PC-9 (cell line): ENCODE results near the gene PPM1F. TPM values are rescaled to one million over a fixed set of nuclear protein-coding genes. Genes with fewer than 3 reads are reported as not detected.

ENCODE experiments used
- BruUV-seq: library from RNA; stranded (reverse); fragments of 400-500 nt; replicated peaks from 2 replicates; lab custom pipeline; 2021; lab: Mats Ljungman, UMichigan
- CTCF ChIA-PET: fragments of 300-600 bp; sonication (Branson Sonifier 250); formaldehyde crosslinking; loops from one replicate; lab custom pipeline; 2022; ENCODE audit warnings: antibody characterized with exemption; lab: Charles Lee
- POLR2A ChIA-PET: fragments of 300-600 bp; sonication (Branson Sonifier 250); formaldehyde crosslinking; loops from one replicate; lab custom pipeline; 2022; ENCODE audit warnings: antibody characterized with exemption; ENCODE audit not compliant: unreplicated experiment; lab: Charles Lee
- DNase-seq, 2 experiments: peaks; one replicate each; pipeline versions ENCODE4 v3.0.0 to v3.0.0-alpha.2; 2015 to 2022; ENCODE audit warnings: mixed read lengths in 1 of 2
- H2AFZ ChIP-seq: fragments of 200-600 bp; sonication (generic); 2 replicates; pipeline ENCODE4 v1.8.1; 2017; ENCODE audit warnings: antibody characterized with exemption
- H3F3A ChIP-seq: fragments of 200-600 bp; sonication (generic); 2 replicates; pipeline ENCODE4 v1.8.1; 2017; ENCODE audit warnings: antibody characterized with exemption, mild to moderate bottlenecking, low read depth; ENCODE audit not compliant: insufficient read depth
- H3K27ac ChIP-seq: fragments of 200-600 bp; sonication (generic); 2 replicates; pipeline ENCODE4 v1.6.1; 2016; ENCODE audit warnings: mixed run types
- H3K27me3 ChIP-seq: fragments of 200-600 bp; sonication (generic); 2 replicates; pipeline ENCODE4 v1.6.1; 2016; ENCODE audit warnings: low read depth, mixed run types; ENCODE audit not compliant: insufficient read depth
- H3K36me3 ChIP-seq: fragments of 200-600 bp; sonication (generic); 2 replicates; pipeline ENCODE4 v1.6.1; 2016; ENCODE audit warnings: low read depth, mixed run types
- H3K4me1 ChIP-seq: fragments of 200-600 bp; sonication (generic); replicated peaks from 2 replicates; pipeline ENCODE4 v1.6.1; 2016; ENCODE audit warnings: mixed run types; ENCODE audit not compliant: insufficient read depth
- H3K4me2 ChIP-seq: fragments of 200-600 bp; sonication (generic); 2 replicates; pipeline ENCODE4 v1.6.1; 2017; ENCODE audit warnings: mixed run types
- H3K4me3 ChIP-seq: fragments of 200-600 bp; sonication (generic); 2 replicates; pipeline ENCODE4 v1.6.1; 2016; ENCODE audit warnings: mixed run types
- H3K79me2 ChIP-seq: fragments of 200-600 bp; sonication (generic); 2 replicates; pipeline ENCODE4 v1.6.1; 2017; ENCODE audit warnings: low read depth, mixed run types
- H3K9me2 ChIP-seq: fragments of 200-600 bp; sonication (generic); 2 replicates; pipeline ENCODE4 v1.8.1; 2017; ENCODE audit warnings: mild to moderate bottlenecking; ENCODE audit not compliant: insufficient read depth
- H3K9me3 ChIP-seq: fragments of 200-600 bp; sonication (generic); 2 replicates; pipeline ENCODE4 v1.8.1; 2016; ENCODE audit warnings: low read depth; ENCODE audit not compliant: insufficient read depth
- H4K20me1 ChIP-seq: fragments of 200-600 bp; sonication (generic); 2 replicates; pipeline ENCODE4 v1.8.1; 2017; ENCODE audit not compliant: insufficient read depth
- CTCF ChIP-seq: fragments of 200-600 bp; sonication (generic); conservative IDR thresholded peaks from 2 replicates; pipeline ENCODE4 v1.6.1; 2017; ENCODE audit warnings: mixed run types, antibody characterized with exemption, mild to moderate bottlenecking, moderate library complexity
- EZH2 ChIP-seq: fragments of 200-600 bp; sonication (generic); IDR thresholded peaks from 2 replicates; pipeline ENCODE4 v1.8.0; 2017; ENCODE audit warnings: antibody characterized with exemption, low read depth
- intact Hi-C: fragments of 100-400 bp; cut with micrococcal nuclease; formaldehyde crosslinking; loops from one replicate; pipeline ENCODE4 v1.10.0; 2022; ENCODE audit not compliant: unreplicated experiment
- total RNA-seq: library from RNA; stranded (reverse); gene quantifications from 2 replicates; pipeline ENCODE4 v1.2.3, GENCODE V29; 2021

PPM1F gene
- total RNA-seq, 1 experiment from 2014 or later: 20.6 TPM

DNA sequence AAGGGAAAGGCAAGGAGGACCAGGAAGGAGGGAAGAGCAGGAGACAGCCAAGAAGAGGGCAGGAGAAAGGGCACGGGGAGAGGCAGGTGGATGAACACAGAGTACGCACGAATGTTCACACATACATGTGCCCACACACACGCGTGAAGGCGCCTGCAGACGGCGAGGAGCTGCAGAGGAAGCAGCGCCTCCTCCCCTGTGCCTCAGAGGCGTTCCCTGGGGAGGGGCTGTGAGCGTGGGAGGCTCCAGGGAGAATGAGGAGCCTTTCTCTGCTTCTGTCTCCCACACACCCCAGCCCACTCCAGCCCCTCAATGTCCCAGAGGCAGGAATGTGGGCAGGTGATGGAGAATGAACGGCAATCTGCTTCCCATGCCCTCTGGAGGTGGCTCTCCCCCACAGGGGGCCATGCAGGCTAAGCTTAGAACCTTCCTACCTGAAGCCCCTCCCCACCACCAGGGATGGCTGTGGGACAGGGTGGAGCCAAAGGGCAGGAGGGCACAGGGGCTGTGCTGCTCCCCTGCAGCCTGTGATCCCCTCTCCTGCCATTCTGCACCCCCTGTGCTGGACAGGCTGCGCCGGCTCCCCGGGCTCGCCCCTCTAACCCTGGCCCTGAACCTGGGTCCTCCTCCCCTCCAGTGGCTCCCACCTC is 25.3 kb downstream of the PPM1F start:
- H3K36me3 ChIP-seq: no peaks in the 10 kb centered on the region
- CTCF ChIA-PET: no interaction called here

GRCh38 chr22:21926728-21927127 is 25.9 kb downstream of the PPM1F start:
- Histone ChIP-seq H3K4me1 (no peaks in the 10 kb centered on the region), H3K4me2 (no peak overlapping the region), H3F3A (no peaks in the 10 kb centered on the region), H3K79me2 (no peaks in the 10 kb centered on the region), H3K9me2 (no peaks in the 10 kb centered on the region), H4K20me1 (no peaks in the 10 kb centered on the region), H3K27me3 (no peaks in the 10 kb centered on the region), H3K9me3 (no peaks in the 10 kb centered on the region), H3K4me3 (no peak overlapping the region), H2AFZ (no peak overlapping the region), H3K27ac (no peak overlapping the region), H3K36me3 (no peaks in the 10 kb centered on the region)
- CTCF ChIA-PET: no interaction called here
- BruUV-seq: no TSS peak
- POLR2A ChIA-PET: no interaction called here
- intact Hi-C loops: no loop called here
- no peak for TF ChIP-seq CTCF
- TF ChIP-seq EZH2: no peak
- DNase-seq: no peak

More for the DNA sequence above, 25.3 kb downstream of the PPM1F start:
- Histone ChIP-seq H3K9me2 (no peaks in the 10 kb centered on the region), H3K4me2 (no peak overlapping the region), H3K4me1 (no peaks in the 10 kb centered on the region), H3F3A (no peaks in the 10 kb centered on the region), H3K27ac (no peak overlapping the region), H3K4me3 (no peak overlapping the region), H2AFZ (no peak overlapping the region), H3K9me3 (no peaks in the 10 kb centered on the region), H3K79me2 (no peaks in the 10 kb centered on the region), H4K20me1 (no peaks in the 10 kb centered on the region), H3K27me3 (no peaks in the 10 kb centered on the region)
- POLR2A ChIA-PET: no interaction called here
- DNase-seq: no peak
- intact Hi-C loops: no loop called here
- BruUV-seq: no TSS peak
- TF ChIP-seq CTCF: no peak

DNA sequence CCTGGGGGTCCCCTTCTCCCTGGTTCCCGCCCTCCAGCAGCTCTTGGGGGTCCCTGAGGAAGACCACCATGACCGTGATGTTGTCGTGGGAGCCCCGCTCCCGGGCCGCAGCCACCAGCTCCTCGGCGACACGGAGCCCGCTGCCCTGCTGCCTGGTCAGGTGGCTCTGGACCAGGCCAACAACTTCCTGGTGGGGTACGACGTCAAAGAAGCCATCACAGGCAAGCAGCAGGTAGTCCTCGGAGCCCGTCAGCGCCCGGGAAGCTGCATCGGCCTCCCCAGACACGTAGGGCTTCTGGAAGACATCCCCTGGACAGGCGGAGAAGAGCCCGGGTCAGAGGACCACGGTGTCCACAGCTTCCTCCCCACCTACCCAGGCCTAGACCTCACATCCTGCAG is 29.5 kb downstream of the PPM1F start:
- H4K20me1 ChIP-seq: no peaks in the 10 kb centered on the region
- H3K4me2 ChIP-seq: no peak overlapping the region
- no peak for DNase-seq
- TF ChIP-seq EZH2 (no peak), CTCF (no peak)
- ChIA-PET POLR2A (no interaction called here), CTCF (no interaction called here)
- no peak overlapping the region for H3K4me3 ChIP-seq
- H3F3A ChIP-seq: no peaks in the 10 kb centered on the region
- no peaks in the 10 kb centered on the region for H3K36me3 ChIP-seq
- no peaks in the 10 kb centered on the region for H3K9me2 ChIP-seq
- H2AFZ ChIP-seq: no peak overlapping the region
- H3K9me3 ChIP-seq: no peaks in the 10 kb centered on the region
- H3K79me2 ChIP-seq: no peaks in the 10 kb centered on the region
- no peak overlapping the region for H3K27ac ChIP-seq
- no TSS peak for BruUV-seq
- intact Hi-C loops: no loop called here
- no peaks in the 10 kb centered on the region for H3K4me1 ChIP-seq
- H3K27me3 ChIP-seq: no peaks in the 10 kb centered on the region
